Esophagus (tissue), 2 donors: ENCODE results near the gene EPN2. TPM values are rescaled to one million over a fixed set of nuclear protein-coding genes. Genes with fewer than 3 reads are reported as not detected.

Source experiments
- H3K27ac ChIP-seq, 2 donors: one replicate each; pipeline ENCODE4 v1.5.1; 2013; ENCODE audit warnings: low read depth in 2 of 2, mild to moderate bottlenecking in 2 of 2, inconsistent platforms in 1 of 2, low read length in 1 of 2, moderate library complexity in 1 of 2
- H3K27me3 ChIP-seq, 2 donors: one replicate each; pipeline ENCODE4 v1.6.1; 2013; ENCODE audit warnings: low read length in 2 of 2, control low read depth in 1 of 2, mild to moderate bottlenecking in 1 of 2; ENCODE audit not compliant: insufficient read depth in 2 of 2, control insufficient read depth in 1 of 2
- H3K36me3 ChIP-seq, 2 donors: one replicate each; pipeline ENCODE4 v1.6.1; 2013; ENCODE audit warnings: low read length in 1 of 2; ENCODE audit not compliant: control insufficient read depth in 2 of 2, insufficient read depth in 2 of 2
- H3K4me1 ChIP-seq, 2 donors: one replicate each; pipeline ENCODE4 v1.6.1; 2013; ENCODE audit warnings: low read length in 1 of 2; ENCODE audit not compliant: control insufficient read depth in 2 of 2, insufficient read depth in 2 of 2
- H3K4me3 ChIP-seq, 2 donors: one replicate each; pipeline ENCODE4 v1.5.1; 2013; ENCODE audit warnings: low read length in 2 of 2, mild to moderate bottlenecking in 2 of 2, low read depth in 1 of 2, moderate library complexity in 1 of 2
- H3K9me3 ChIP-seq, 2 donors: one replicate each; pipeline ENCODE4 v1.6.1; 2013; ENCODE audit warnings: mild to moderate bottlenecking in 2 of 2, low read depth in 1 of 2, low read length in 1 of 2, moderate library complexity in 1 of 2; ENCODE audit not compliant: control insufficient read depth in 2 of 2, insufficient read depth in 1 of 2
- WGBS, 2 donors: extraction: QIAGEN DNeasy Blood & Tissue Kit; methylation state at CpG; one replicate each; pipeline ENCODE4 v1.1.7; 2013; 5-methylcytosine and 5-hydroxymethylcytosine counted together
- polyA plus RNA-seq, 2 donors: library from polyadenylated mRNA; stranded (reverse); fragments of 200-250 nt; gene quantifications; one replicate each; pipeline ENCODE4 v1.2.3, GENCODE V29; 2013
- donor health status: healthy with polysubstance abuse.
- donor health status: Bipolar disorder and iron deficiency.

EPN2 gene
- polyA plus RNA-seq, 2 donors, result 27.9 to 44.7 TPM

DNA sequence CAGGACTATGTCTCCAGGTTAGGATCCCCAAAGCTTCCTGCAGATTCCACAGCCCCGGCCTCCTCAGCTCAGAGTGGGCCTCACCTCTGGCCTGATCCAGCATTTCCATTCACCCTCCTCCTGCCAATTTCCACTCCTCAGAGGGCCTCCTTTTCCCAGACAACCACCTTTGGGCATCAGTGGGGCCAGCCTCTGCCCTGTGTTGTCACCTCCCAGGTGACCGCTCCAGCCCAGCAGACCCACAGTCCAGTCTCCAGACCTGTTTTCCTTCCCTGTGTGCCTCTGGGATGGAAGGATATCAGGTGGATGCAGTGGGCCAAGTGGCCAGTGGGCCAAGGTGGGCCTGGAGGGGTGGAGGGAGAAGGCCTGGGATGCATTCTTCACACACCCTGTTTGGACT, 92.7 kb downstream of the EPN2 start:
- Histone ChIP-seq H3K27ac (no peak overlapping the region), H3K27me3 (no peaks in the 10 kb centered on the region), H3K4me3 (no peak overlapping the region), H3K9me3 (no peaks in the 10 kb centered on the region), H3K36me3 (peaks cover 0 to 40% of the 10 kb centered on the region in 2 donors), H3K4me1 (no peaks in the 10 kb centered on the region)
- WGBS, 2 donors, result 96 to 100% methylated on average over 2 of the region's 2 CpGs

DNA sequence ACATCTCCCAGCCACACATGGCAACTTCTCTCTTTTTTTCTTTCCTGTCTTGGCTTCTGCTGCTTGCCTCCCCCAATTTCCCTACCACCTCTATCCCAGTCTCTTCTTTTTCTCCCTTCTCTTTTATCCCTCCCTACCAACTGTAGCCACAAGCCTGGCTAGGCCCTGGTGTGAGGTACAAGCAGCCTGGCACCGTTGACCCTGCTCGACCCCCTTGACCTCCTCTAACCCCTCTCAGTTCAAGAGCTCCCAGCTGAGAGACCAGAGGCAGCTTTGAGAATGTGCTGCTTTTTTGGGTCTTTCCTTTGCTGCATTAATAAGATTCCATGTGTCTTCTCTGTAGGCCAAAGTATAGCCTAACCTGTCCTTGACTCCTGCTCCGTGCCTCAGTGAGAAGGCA, 93.1 kb downstream of the EPN2 start:
- H3K9me3 ChIP-seq, result no peaks in the 10 kb centered on the region

GRCh38 chr17:19331134-19331533, 94.0 kb downstream of the EPN2 start:
- Histone ChIP-seq H3K9me3 (no peaks in the 10 kb centered on the region), H3K27me3 (no peaks in the 10 kb centered on the region), H3K4me1 (no peaks in the 10 kb centered on the region), H3K4me3 (no peak overlapping the region), H3K27ac (no peak overlapping the region), H3K36me3 (peaks cover 0 to 44% of the 10 kb centered on the region in 2 donors)
- WGBS, 2 donors, result 66 to 68% methylated on average over 4 of the region's 4 CpGs

More for the DNA sequence above, 93.1 kb downstream of the EPN2 start:
- no peaks in the 10 kb centered on the region for H3K27me3 ChIP-seq
- H3K36me3 ChIP-seq, result peaks cover 0 to 40% of the 10 kb centered on the region in 2 donors
- H3K4me1 ChIP-seq, result no peaks in the 10 kb centered on the region
- H3K4me3 ChIP-seq, result no peak overlapping the region
- H3K27ac ChIP-seq, result no peak overlapping the region
- 84 to 85% methylated on average over 3 of the region's 3 CpGs for WGBS, 2 donors

DNA sequence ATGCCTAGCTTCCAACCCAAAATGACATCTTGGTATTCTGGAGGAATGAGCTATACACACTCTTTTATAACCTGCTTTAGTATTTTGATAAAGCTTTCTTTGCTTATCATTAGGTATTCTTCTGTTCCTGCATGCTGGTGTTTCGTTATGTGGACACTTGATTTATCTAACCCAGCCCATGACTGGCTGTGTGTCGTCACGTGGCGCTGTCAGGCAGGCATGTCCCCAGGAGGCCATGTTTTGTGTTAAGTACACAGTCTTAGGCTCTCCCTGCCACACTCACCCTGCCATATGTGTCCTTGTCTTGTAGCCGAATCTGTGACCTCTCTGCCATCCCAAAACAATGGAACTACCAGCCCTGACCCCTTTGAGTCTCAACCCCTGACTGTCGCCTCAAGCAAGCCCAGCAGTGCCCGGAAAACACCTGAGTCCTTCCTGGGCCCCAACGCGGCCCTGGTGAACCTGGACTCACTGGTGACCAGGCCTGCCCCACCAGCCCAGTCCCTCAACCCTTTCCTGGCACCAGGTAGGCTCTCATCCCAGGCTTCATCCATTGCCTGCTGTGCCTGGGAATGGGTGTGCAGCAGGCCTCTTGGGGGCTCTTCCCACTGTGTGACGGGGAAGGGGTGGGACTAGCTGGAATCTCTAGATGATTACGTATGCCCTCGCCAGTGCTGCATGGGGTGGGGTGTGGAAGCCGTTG, 94.5 kb downstream of the EPN2 start:
- H3K27ac ChIP-seq, result no peak overlapping the region
- no peak overlapping the region for H3K4me3 ChIP-seq
- H3K27me3 ChIP-seq, result no peaks in the 10 kb centered on the region
- WGBS, 2 donors, result 91 to 94% methylated on average over 13 of the region's 13 CpGs
- no peaks in the 10 kb centered on the region for H3K4me1 ChIP-seq
- no peaks in the 10 kb centered on the region for H3K9me3 ChIP-seq
- H3K36me3 ChIP-seq, result peaks cover 0 to 47% of the 10 kb centered on the region in 2 donors

DNA sequence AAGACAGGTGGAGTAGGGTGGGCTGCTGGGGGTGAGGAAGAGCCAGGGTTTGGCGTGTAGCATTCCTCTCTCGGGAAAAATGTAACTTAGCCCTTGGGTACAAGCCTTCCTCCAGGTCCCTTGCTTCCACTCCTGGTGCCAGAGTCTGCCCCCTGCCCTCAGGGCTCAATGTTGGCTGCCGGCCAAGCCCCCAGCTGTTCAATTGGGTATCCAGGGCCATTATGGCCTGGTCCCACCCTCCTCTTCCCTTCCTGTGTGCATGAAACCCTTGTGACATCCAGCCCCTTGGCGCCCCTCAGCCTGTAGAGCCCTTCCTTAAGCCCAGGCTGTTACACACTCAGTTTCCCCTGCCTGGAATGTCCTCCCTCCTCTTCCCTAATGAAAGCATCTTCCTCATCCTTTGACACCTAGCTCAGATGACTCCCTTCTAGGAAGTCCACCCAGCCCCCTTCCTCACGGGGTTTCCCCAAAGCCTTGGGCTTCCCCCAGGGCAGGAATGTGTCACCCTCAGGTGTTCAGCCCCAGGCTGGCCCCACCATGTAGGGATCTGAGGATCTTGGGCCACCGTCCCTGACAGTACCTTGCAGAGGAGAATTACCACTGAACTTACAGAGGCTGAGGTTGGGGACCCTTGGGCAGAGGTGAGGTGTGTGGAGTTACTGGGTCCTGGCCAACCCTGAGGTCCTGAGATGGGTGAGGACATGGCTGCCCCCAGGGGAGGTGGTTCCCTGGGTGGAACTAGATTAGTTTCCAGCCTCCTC, 95.4 kb downstream of the EPN2 start:
- H3K36me3 ChIP-seq, result peaks cover 0 to 44% of the 10 kb centered on the region in 2 donors
- no peaks in the 10 kb centered on the region for H3K27me3 ChIP-seq
- WGBS, 2 donors, result 64 to 76% methylated on average over 6 of the region's 6 CpGs
- no peaks in the 10 kb centered on the region for H3K9me3 ChIP-seq
- H3K4me1 ChIP-seq, result peaks cover 0 to 6% of the 10 kb centered on the region in 2 donors
- H3K27ac ChIP-seq, result no peak overlapping the region
- no peak overlapping the region for H3K4me3 ChIP-seq

- WGBS, 2 donors, result 92 to 94% methylated on average over 1 of the region's 1 CpG
- Histone ChIP-seq H3K4me3 (no peak overlapping the region), H3K27me3 (no peaks in the 10 kb centered on the region), H3K4me1 (peaks cover 0 to 6% of the 10 kb centered on the region in 2 donors), H3K27ac (no peak overlapping the region), H3K36me3 (peaks cover 0 to 44% of the 10 kb centered on the region in 2 donors), H3K9me3 (no peaks in the 10 kb centered on the region)
Observed at GRCh38 chr17:19333132-19333440, 95.9 kb downstream of the EPN2 start.

DNA sequence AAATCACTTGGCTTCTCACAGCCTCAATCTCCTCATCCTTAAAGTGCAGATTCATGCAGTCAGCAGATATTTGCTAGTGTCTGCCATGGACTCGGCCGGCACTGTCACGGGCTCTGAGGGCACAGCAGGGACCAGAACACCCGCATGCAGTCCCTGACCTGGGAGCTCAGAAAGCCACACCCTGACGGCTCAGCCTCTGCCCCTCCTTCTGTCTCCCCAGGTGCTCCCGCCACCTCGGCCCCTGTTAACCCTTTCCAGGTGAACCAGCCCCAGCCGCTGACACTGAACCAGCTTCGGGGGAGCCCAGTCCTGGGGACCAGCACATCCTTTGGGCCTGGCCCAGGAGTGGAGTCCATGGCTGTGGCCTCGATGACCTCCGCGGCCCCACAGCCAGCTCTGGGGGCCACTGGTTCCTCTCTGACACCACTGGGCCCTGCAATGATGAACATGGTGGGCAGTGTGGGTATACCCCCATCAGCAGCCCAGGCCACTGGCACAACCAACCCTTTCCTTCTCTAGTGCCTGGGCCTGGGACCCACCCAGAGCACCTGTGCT, 96.6 kb downstream of the EPN2 start:
- Histone ChIP-seq H3K4me1 (peaks cover 0 to 6% of the 10 kb centered on the region in 2 donors), H3K27me3 (no peaks in the 10 kb centered on the region), H3K9me3 (no peaks in the 10 kb centered on the region), H3K4me3 (no peak overlapping the region), H3K36me3 (peaks cover 0 to 42% of the 10 kb centered on the region in 2 donors), H3K27ac (no peak overlapping the region)
- 81 to 91% methylated on average over 12 of the region's 12 CpGs for WGBS, 2 donors

DNA sequence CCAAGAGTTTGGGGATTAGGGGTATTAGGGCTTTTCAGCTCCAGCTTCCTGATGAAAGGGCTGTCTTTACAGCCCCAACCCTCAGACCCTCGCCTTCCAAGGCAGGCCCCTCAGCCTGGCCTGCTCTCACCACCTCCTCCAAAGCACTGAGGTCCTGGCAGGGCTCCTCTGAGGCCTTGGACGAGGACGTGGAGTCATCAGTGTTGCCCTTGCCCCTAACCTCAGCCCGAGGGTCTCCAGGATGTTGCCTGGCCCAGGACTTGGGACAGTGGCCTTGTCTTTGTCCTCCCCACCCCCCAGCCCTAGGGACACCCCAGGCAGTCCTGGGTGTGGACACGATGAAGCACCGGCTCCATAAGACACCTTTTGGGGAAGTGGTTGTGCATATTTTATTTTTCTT, 97.2 kb downstream of the EPN2 start:
- no peak overlapping the region for H3K27ac ChIP-seq
- no peak overlapping the region for H3K4me3 ChIP-seq
- H3K27me3 ChIP-seq, result no peaks in the 10 kb centered on the region
- H3K9me3 ChIP-seq, result no peaks in the 10 kb centered on the region
- H3K36me3 ChIP-seq, result peaks cover 0 to 36% of the 10 kb centered on the region in 2 donors
- WGBS, 2 donors, result 81 to 82% methylated on average over 6 of the region's 6 CpGs
- H3K4me1 ChIP-seq, result peaks cover 0 to 6% of the 10 kb centered on the region in 2 donors

DNA sequence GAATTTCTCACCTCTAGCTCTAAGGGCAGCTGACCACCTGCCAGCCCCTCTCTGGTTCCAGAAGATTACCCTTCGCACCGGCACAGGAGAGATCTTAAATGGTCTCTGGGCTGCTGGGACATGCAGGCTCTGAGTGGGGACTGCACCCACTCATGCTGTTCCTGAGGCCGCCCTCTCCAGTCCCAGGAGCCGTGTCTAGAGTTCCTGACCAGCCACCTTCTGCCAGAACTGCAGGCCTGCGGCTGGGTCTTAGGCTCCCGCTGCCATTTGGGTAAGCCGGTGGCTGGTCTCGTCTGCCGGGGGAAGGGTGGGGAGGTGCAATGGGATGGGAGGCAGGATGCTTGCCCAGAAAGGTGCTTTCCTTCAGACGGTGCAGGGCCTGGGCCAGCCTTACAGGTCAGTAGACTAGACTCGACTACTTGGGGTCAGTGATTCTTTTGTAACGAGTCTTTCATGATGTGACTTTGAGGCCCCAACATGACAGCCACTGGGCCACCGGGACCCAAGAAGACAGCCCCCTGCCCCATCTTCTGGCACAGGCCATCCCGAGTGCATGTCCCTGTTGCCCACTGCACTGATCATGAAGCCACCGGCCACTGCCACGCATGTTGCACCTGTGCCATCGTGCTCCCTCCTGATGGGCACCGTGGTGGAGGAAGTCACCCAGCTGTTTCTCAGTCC, 98.9 kb downstream of the EPN2 start:
- WGBS, 2 donors, result 88 to 89% methylated on average over 18 of the region's 18 CpGs
- peaks cover 0 to 6% of the 10 kb centered on the region in 2 donors for H3K4me1 ChIP-seq
- H3K27me3 ChIP-seq, result no peaks in the 10 kb centered on the region
- H3K9me3 ChIP-seq, result no peaks in the 10 kb centered on the region
- no peak overlapping the region for H3K27ac ChIP-seq
- no peak overlapping the region for H3K4me3 ChIP-seq
- H3K36me3 ChIP-seq, result peaks cover 0 to 27% of the 10 kb centered on the region in 2 donors
